GM12801 (cell line): ENCODE measurements around the gene RAB7B.

ENCODE experiments used
- TF ChIP-seq, protein P1 (sequence below): IDR thresholded peaks from one replicate; pipeline ENCODE4 v1.5.1; 2011; ENCODE audit warnings: control low read depth; ENCODE audit not compliant: insufficient read length; ENCODE audit errors: extremely low read depth

RAB7B gene

DNA sequence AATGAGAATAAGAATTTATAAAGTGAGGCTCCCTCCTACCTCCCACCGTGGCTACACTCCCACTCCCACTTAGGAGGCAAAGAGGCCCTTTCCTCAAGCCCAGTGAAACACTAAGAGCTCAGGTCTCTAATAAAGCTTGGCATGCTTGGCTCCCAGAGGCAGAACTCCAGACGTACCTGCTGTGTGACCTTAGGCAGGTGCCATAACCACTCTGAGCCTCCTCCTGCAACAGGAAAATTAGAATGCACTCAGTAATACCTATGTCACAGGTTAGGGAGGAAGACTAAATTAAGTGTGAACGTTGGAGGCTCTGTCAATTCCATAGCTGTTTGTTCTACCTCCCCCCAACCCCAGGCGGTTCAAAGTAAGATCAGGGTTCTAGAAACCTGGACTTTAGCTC lies 43.4 kb downstream of the RAB7B start:
- TF ChIP-seq, protein P1, sequence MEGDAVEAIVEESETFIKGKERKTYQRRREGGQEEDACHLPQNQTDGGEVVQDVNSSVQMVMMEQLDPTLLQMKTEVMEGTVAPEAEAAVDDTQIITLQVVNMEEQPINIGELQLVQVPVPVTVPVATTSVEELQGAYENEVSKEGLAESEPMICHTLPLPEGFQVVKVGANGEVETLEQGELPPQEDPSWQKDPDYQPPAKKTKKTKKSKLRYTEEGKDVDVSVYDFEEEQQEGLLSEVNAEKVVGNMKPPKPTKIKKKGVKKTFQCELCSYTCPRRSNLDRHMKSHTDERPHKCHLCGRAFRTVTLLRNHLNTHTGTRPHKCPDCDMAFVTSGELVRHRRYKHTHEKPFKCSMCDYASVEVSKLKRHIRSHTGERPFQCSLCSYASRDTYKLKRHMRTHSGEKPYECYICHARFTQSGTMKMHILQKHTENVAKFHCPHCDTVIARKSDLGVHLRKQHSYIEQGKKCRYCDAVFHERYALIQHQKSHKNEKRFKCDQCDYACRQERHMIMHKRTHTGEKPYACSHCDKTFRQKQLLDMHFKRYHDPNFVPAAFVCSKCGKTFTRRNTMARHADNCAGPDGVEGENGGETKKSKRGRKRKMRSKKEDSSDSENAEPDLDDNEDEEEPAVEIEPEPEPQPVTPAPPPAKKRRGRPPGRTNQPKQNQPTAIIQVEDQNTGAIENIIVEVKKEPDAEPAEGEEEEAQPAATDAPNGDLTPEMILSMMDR: no peak

DNA sequence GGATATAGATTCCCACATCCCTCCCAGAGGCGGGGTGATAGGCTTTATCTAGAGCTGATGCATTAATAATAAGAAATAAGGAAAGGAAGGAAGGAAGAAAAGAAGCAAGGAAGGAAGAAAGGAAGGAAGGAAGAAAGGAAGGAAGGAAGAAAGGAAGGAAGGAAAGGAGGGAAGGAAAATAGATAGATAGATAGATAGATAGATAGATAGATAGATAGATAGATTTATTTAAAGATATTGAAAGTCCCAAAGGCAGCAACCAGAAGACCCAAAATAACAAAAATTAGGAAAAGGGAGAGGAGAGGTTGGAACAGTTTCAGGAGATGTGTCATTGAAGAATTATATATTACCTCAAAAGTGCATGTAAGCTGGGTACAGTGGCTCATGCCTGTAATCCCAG lies 47.7 kb downstream of the RAB7B start:
- TF ChIP-seq, protein P1: no peak

DNA sequence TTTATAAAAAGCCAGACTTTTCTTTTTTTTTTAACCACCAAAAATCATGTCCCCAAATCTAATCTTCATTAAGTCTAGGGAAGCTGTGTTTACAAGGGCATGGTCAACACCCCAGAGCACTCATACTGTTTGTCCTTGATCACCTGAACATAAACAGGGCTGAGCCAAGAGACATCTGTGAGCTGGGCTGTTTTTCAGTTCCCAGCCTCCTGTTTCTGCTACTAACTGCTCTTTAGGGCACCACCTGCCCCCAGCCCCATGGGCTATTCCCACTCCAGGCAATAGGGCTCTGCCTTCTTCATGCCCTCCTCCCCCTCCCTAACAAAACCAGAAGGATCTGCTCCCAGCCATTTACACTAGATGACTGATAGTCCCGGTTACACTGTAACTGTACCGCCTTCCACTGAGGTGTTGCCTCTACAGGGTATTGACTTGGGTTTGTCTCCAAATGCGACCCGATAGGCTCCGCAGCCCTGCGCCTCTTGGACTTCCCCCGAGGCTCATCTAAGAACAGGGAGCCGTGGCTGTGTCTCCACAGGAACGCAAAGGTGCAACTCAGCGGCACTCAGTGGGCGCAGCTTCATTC lies 48.3 kb downstream of the RAB7B start:
- TF ChIP-seq, protein P1: no peak

DNA sequence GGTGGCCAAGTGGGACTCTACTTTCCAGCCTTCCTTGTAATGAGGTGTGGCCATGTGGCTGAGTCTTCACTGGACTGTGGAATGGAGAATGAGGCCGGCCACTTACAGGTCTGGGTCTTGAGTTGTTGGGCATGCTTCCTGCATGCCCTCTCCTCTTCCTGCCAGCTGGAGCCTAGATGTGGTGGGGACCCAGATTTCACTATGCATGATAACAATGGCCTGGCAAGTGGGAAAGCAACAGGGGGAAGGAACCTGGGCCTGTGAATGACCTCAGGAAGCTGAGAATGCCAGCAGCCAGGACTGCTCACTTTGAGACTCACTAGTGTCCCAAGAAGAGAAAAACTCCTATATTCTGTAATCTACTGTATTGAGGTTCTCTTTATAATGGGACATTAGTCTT lies 51.4 kb downstream of the RAB7B start:
- TF ChIP-seq, protein P1: no peak

DNA sequence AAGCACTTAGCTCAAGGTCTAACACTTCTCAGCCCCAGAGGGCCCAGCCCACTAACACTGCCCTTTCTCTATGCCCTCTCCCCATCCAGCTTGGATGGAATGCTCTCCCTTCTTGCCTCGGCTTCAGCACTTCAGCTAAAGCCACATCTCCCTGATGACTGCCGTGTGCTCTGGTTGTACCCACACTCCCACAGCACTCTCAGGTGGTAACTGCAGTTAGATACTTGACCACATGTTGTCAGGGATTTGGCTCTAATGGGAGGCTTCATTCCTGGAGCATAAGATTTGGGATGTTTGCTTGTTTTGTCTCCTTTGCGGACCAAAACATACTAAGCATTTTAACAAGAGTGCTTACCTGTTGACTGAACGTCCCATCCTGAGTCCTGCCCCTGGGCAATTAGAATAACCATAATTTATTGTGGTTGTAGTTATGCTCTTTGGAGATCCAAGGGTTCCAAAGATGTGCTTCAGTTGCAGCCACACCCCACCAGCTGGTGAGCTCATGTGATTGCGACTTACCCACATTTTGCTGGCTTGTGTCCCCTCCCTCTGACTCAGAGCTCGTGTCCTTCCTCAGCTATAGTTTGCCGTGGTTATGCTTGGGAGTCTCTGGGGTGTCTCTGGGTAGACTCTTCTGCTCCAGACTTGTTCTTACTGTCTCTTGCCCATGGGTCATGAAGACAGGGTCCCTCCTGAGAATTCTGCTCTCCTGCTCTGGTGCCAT lies 52.2 kb downstream of the RAB7B start:
- TF ChIP-seq, protein P1: no peak

DNA sequence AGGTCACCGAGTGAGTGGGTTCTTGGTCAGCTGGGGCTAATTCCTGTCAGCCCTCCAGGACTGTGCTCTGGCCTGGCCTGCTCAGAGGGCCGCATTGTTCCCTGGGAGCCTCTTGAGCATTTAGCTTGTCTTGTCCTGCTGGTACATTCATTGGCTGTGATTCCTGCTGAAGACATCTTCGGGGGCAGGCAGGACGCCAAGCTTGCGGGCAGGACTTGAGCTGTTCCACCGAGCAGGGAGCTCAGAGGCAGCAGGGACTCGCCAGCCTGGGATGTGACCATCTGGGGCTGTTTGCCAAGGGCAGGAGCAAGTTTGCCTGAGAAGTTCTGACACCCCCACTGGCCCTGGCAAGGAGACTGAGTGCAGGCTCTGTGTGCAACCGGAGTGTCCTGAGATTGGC lies 52.9 kb downstream of the RAB7B start:
- TF ChIP-seq, protein P1: no peak

DNA sequence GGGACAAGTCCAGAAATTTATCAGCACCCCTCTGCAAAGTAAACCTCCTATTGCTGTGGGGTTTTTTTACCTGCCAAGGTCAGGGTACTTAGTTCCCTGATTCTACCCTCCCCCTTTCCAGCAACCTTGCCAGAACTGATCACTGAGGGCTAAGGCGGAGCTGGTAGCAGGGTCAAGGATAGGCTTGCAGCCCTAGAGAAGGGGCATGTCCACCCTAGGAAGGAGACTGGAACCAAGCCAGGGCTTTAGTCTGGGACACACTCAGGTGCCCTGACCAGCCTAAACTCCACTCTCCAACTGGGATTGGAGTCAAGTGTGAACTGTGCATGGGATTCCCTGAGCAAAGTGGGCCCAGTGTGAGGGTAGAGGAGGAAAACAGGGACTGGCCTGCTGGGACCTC lies 53.4 kb downstream of the RAB7B start:
- TF ChIP-seq, protein P1: no peak

DNA sequence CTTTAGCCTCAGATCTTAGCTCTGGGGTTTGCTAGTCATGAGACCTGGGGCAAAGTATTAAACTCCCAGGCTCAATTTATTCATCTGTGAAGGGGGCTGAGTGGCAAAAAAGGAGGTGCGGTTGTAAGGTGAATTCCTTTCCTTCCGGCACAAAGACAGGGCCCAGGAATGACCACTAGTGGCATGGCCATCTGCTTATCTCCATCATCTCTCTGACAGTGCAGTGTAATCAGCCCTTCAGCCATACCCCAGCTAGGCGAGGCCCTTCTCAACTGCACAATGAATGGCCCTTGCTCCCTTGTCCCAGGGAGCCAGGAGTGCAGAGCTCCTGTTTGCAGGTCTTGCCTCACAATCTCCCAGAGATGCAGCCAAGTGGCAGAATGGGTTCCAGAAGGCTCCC lies 54.3 kb downstream of the RAB7B start:
- TF ChIP-seq, protein P1: no peak
